ENCODE data around the gene NFATC4.

The NFATC4 gene

GRCh38 chr14:24399999-24400718 lies 32.2 kb downstream of the NFATC4 start:
- no peak overlapping the region for H3K4me3 ChIP-seq (ENCODE audit: low read depth, low read length)
- no peak for DNase-seq (ENCODE audit: low read depth)
- no peak for TF ChIP-seq CTCF (IDR thresholded peaks at IDR 0.05; ENCODE audit: low read depth, low read length, missing control alignments)

GRCh38 chr14:24401810-24402702 lies 34.1 kb downstream of the NFATC4 start:
- no peak for DNase-seq (ENCODE audit: low read depth)
- no peak for TF ChIP-seq CTCF (IDR thresholded peaks at IDR 0.05; ENCODE audit: low read depth, low read length, missing control alignments)
- H3K4me3 ChIP-seq (ENCODE audit: low read depth, low read length): no peak overlapping the region

- no peak for DNase-seq (ENCODE audit: low read depth)
- no peak for TF ChIP-seq CTCF (IDR thresholded peaks at IDR 0.05; ENCODE audit: low read depth, low read length, missing control alignments)
- no peak overlapping the region for H3K4me3 ChIP-seq (ENCODE audit: low read depth, low read length)
Measured at GRCh38 chr14:24403294-24403998, 35.5 kb downstream of the NFATC4 start.

- no peak for DNase-seq (ENCODE audit: low read depth)
- H3K4me3 ChIP-seq (ENCODE audit: low read depth, low read length): no peak overlapping the region
- TF ChIP-seq CTCF (IDR thresholded peaks at IDR 0.05; ENCODE audit: low read depth, low read length, missing control alignments): no peak
Measured at GRCh38 chr14:24404814-24405213, 36.8 kb downstream of the NFATC4 start.

GRCh38 chr14:24406416-24406815 lies 38.4 kb downstream of the NFATC4 start:
- TF ChIP-seq CTCF (IDR thresholded peaks at IDR 0.05; ENCODE audit: low read depth, low read length, missing control alignments): no peak
- H3K4me3 ChIP-seq (ENCODE audit: low read depth, low read length): no peak overlapping the region
- DNase-seq (ENCODE audit: low read depth): no peak

GRCh38 chr14:24407608-24408325 lies 39.8 kb downstream of the NFATC4 start:
- DNase-seq (ENCODE audit: low read depth): no peak
- TF ChIP-seq CTCF (IDR thresholded peaks at IDR 0.05; ENCODE audit: low read depth, low read length, missing control alignments): no peak
- H3K4me3 ChIP-seq (ENCODE audit: low read depth, low read length): no peak overlapping the region
